BLaER1 treated with 17β-estradiol and CSF1 and Interleukin-3, amounts not matched to agents 10 nM and 100 nM (cell line): ENCODE results near the gene NSMF.

Source experiments
- H3K27ac ChIP-seq, 11 experiments: shearing (Covaris generic); formaldehyde crosslinking; 2 replicates each; pipeline ENCODE4 v1.8.1; 2022
- H3K27me3 ChIP-seq, 11 experiments: shearing (Covaris generic); formaldehyde crosslinking; 2 replicates each; pipeline ENCODE4 v1.8.1; 2022
- H3K36me3 ChIP-seq, 11 experiments: shearing (Covaris generic); formaldehyde crosslinking; 2 replicates each; pipeline ENCODE4 v1.8.1; 2022
- H3K4me1 ChIP-seq, 10 experiments: shearing (Covaris generic); formaldehyde crosslinking; 2 replicates each; pipeline ENCODE4 v1.8.1; 2022
- H3K4me2 ChIP-seq, 11 experiments: shearing (Covaris generic); formaldehyde crosslinking; 2 replicates each; pipeline ENCODE4 v1.8.1; 2022
- H3K4me3 ChIP-seq, 10 experiments: shearing (Covaris generic); formaldehyde crosslinking; 2 replicates each; pipeline ENCODE4 v1.8.1; 2022
- H3K9ac ChIP-seq, 11 experiments: shearing (Covaris generic); formaldehyde crosslinking; 2 replicates each; pipeline ENCODE4 v1.8.1; 2022
- H3K9me3 ChIP-seq, 11 experiments: shearing (Covaris generic); formaldehyde crosslinking; replicated peaks in 1 of 11; 2 replicates each; pipeline ENCODE4 v1.8.1; 2022
- H4K20me1 ChIP-seq, 11 experiments: shearing (Covaris generic); formaldehyde crosslinking; 2 replicates each; pipeline ENCODE4 v1.8.1; 2022
- Cebpa-rat ChIP-seq, 11 experiments: shearing (Covaris generic); IDR thresholded peaks; 2 replicates each; pipeline ENCODE4 v1.8.1; 2022

The NSMF gene

DNA sequence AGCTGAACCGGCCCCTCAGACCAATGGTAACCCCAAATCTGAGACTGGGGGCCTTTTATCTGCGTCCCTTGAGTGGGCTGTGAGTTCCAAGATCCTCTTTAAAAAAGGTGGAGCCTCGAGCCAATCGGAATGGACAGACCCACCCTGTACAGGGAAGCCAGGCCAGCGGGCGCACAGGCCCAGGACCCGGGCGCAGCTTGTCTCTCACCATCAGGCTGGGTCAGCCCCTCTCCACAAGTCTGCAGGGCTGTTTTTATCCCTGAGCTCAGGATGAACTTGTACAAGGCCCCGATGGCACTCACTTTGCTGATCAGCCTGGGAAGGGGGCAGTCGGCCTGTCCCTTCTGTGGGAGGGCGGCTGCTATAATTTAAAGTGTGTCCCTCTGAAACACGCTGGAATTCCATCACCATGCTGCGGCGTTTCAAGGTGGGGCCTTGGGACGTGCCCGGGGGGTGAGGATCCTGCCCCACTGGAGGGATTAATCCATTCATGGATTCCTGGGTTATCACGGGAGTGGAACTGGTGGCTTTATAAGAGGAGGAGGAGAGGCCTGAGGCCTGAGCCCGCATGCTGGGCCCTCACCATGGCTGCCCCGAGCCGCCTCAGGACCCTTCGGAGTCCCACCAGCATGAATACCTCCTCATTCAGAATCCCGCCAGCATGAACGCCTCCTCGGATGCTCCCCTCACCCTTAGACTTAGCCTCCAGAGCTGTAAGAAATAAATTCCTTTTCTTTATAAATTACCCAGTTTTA lies 50.3 kb downstream of the NSMF start:
- Histone ChIP-seq H3K4me2 (peak overlapping the region; percentile 84 to 100 (median 96); a peak in 21 of 22 replicates), H3K4me1 (peaks cover 74 to 88% (median 85%) of the 10 kb centered on the region in 10 experiments), H3K4me3 (no peak overlapping the region), H3K9ac (peak overlapping the region in 4 of 11 experiments; percentile 5 to 31 (median 12); a peak in 2 of 22 replicates), H3K9me3 (no peaks in the 10 kb centered on the region), H3K27me3 (peaks cover 0 to 21% (median 14%) of the 10 kb centered on the region in 11 experiments; a peak in 17 of 22 replicates), H3K27ac (peak overlapping the region in 2 of 11 experiments; percentile 9 to 34; a peak in 1 of 22 replicates), H4K20me1 (peaks cover 31 to 76% (median 73%) of the 10 kb centered on the region in 11 experiments; a peak in 21 of 22 replicates), H3K36me3 (no peaks in the 10 kb centered on the region)
- no peak for TF ChIP-seq Cebpa-rat (IDR thresholded peaks at IDR 0.05)

DNA sequence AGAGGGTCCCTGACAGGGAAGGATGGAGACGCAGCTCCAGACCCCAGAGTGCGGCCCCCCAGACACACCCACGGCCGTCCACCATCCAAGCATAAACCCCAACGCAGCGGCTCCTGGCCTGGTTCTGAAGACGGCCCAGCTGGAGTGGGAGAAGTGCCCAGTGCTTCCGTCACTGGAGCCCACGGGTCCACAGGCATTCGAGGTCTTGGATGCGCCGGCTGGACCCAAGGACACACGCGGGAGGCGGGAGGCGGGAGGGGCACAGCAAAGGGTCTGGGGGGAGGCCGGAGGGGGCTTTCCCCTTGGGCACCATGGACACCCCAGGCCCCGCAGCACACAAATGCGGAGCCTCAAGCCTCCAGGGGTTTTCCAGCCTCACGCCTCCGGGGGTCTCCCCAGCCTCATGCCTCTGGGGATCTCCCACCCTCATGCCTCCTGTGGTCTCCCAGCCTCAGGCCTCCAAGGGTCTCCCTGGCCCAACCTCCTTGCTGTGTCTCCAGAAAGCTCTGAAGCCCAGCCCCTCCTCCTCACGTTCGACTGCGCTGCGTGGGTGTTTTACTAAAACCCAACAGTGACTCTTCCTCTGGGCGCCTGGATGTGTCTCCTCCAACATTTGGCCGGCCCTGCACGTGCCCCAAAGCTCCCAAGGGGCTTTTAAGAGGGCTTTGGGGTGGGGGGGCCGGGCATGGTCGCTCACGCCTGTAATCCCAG lies 51.4 kb downstream of the NSMF start:
- H3K4me3 ChIP-seq = peak overlapping the region in 8 of 10 experiments; percentile 15 to 59 (median 46); a peak in 9 of 20 replicates
- H3K4me2 ChIP-seq = peak overlapping the region; percentile 84 to 100 (median 96)
- peak overlapping the region; percentile 31 to 66 (median 56); a peak in 17 of 22 replicates for H3K9ac ChIP-seq
- peaks cover 0 to 10% (median 6%) of the 10 kb centered on the region in 11 experiments; a peak in 7 of 22 replicates for H3K36me3 ChIP-seq
- peaks cover 6 to 10% (median 8%) of the 10 kb centered on the region in 11 experiments; a peak in 21 of 22 replicates for H3K9me3 ChIP-seq
- H3K4me1 ChIP-seq = peaks cover 64 to 85% (median 74%) of the 10 kb centered on the region in 10 experiments
- peak overlapping the region in 2 of 11 experiments; percentile 34 to 38; a peak in 2 of 22 replicates for H3K27ac ChIP-seq
- peaks cover 0 to 21% (median 14%) of the 10 kb centered on the region in 11 experiments; a peak in 17 of 22 replicates for H3K27me3 ChIP-seq
- peaks cover 31 to 74% (median 70%) of the 10 kb centered on the region in 11 experiments; a peak in 21 of 22 replicates for H4K20me1 ChIP-seq
- TF ChIP-seq Cebpa-rat (IDR thresholded peaks at IDR 0.05) = no peak

DNA sequence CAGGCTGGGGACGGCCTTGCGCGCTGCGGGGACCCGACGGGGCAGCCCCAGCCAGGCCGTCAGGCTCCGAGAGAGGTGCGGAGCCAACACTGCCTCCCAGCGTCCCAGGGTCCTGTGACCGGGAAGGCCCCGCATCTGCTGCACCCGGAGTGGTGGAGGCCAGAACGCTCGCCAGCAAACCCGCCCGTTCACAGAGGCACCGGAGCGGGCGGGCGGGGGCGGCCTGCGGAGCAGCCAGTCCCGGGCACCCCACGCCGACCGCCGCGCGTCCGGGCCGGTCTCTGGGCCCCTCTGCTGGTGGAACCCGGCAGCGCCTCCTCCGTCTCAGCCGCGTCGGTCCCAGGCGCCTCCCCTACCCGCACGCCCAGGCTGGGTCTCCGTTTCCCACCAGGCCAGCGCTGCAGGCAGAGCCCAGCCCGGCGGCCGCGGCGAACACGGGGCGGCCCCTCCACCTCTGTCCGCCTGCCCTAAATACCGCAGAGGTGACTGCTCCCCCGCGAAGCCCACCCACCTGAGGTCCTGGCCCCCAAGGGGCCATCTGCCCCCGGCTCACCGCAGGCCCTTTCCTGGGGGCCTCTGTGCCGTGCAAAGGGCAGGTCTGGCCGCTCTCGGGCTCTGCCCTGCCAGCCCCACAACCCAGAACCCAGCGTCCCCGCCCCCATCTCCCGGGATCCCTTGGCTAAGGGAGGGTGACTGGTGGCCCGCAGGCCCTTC lies 52.1 kb downstream of the NSMF start:
- peaks cover 31 to 67% (median 65%) of the 10 kb centered on the region in 11 experiments; a peak in 21 of 22 replicates for H4K20me1 ChIP-seq
- TF ChIP-seq Cebpa-rat (IDR thresholded peaks at IDR 0.05) = no peak
- H3K27ac ChIP-seq = peak overlapping the region in 2 of 11 experiments; percentile 34 to 38; a peak in 3 of 22 replicates
- peak overlapping the region in 8 of 10 experiments; percentile 15 to 59 (median 46); a peak in 13 of 20 replicates for H3K4me3 ChIP-seq
- peaks cover 0 to 21% (median 14%) of the 10 kb centered on the region in 11 experiments; a peak in 17 of 22 replicates for H3K27me3 ChIP-seq
- peaks cover 2 to 17% (median 13%) of the 10 kb centered on the region in 11 experiments; a peak in 16 of 22 replicates for H3K36me3 ChIP-seq
- H3K4me2 ChIP-seq = peak overlapping the region; percentile 84 to 100 (median 96)
- peak overlapping the region; percentile 31 to 66 (median 56); a peak in 19 of 22 replicates for H3K9ac ChIP-seq
- peaks cover 56 to 82% (median 67%) of the 10 kb centered on the region in 10 experiments for H3K4me1 ChIP-seq
- peaks cover 13 to 17% (median 16%) of the 10 kb centered on the region in 11 experiments for H3K9me3 ChIP-seq

DNA sequence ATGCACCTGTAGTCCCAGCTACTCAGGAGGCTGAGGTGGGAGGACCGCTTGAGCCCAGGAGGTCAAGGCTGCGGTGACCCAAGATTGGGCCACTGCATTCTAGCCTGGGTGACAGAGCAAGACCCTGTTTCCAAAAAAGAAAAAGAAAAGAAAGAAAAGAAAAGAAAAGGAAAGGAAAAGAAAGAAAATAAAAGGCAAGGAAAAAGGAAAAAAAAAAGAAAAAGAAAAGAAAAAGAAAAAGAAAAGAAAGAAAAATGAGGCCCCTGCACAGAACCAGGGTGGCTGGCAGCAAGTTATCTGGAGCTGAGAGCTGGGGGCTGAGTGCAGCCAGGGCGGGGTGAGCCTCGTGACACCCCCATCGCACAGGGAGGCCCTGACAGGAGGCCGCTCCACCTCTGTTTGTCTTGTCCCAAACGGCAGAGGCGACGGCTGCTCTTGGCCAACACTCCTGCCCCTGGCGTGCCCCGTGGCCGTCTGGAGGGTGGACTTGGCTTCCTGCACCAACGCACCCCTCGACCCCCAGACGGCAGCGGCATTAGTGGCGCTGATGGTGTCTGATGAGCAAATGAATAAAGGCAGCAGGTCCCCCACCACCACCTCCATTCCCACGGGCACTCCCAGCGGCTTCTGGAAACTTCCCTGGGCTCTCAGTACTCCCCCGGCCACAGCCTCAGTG lies 52.9 kb downstream of the NSMF start:
- H3K4me2 ChIP-seq = peak overlapping the region; percentile 53 to 100 (median 96); a peak in 19 of 22 replicates
- H3K4me3 ChIP-seq = no peak overlapping the region
- no peak overlapping the region for H3K27ac ChIP-seq
- H3K9me3 ChIP-seq = peaks cover 21 to 25% (median 24%) of the 10 kb centered on the region in 11 experiments
- H3K4me1 ChIP-seq = peaks cover 49 to 79% (median 60%) of the 10 kb centered on the region in 10 experiments
- no peak for TF ChIP-seq Cebpa-rat (IDR thresholded peaks at IDR 0.05)
- peak overlapping the region in 2 of 11 experiments; percentile 15 to 21; a peak in 6 of 22 replicates for H3K9ac ChIP-seq
- peaks cover 0 to 21% (median 14%) of the 10 kb centered on the region in 11 experiments; a peak in 17 of 22 replicates for H3K27me3 ChIP-seq
- H4K20me1 ChIP-seq = peaks cover 31 to 61% (median 59%) of the 10 kb centered on the region in 11 experiments; a peak in 21 of 22 replicates
- H3K36me3 ChIP-seq = peaks cover 7 to 24% (median 21%) of the 10 kb centered on the region in 11 experiments; a peak in 16 of 22 replicates

DNA sequence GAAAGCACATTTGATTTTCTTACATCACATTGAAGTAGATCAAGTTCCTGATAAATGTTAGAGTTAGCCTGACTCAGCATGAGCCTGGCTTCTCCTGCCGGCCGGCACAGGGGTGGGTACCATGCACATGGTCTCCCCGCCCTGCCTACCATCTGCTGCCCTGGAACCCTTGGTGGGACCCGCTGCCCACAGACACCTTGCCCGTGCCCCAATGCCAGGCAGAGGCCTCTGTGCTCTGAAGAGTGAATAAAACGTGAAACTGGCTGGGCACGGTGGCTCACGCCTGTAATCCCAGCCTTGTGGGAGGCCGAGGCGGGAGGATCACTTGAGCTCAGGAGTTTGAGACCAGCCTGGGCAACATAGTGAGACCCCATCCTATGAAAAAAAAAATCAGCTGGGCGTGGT lies 53.5 kb downstream of the NSMF start:
- H3K4me3 ChIP-seq = no peak overlapping the region
- peaks cover 31 to 56% (median 54%) of the 10 kb centered on the region in 11 experiments; a peak in 21 of 22 replicates for H4K20me1 ChIP-seq
- H3K9ac ChIP-seq = peak overlapping the region in 2 of 11 experiments; percentile 5 to 15; a peak in 3 of 22 replicates
- H3K4me1 ChIP-seq = peaks cover 48 to 78% (median 57%) of the 10 kb centered on the region in 10 experiments
- H3K4me2 ChIP-seq = peak overlapping the region in 6 of 11 experiments; percentile 15 to 99 (median 72); a peak in 5 of 22 replicates
- H3K27me3 ChIP-seq = peaks cover 0 to 21% (median 14%) of the 10 kb centered on the region in 11 experiments; a peak in 17 of 22 replicates
- H3K36me3 ChIP-seq = peaks cover 7 to 24% (median 21%) of the 10 kb centered on the region in 11 experiments; a peak in 16 of 22 replicates
- no peak for TF ChIP-seq Cebpa-rat (IDR thresholded peaks at IDR 0.05)
- H3K27ac ChIP-seq = no peak overlapping the region
- H3K9me3 ChIP-seq = peaks cover 23 to 31% (median 29%) of the 10 kb centered on the region in 11 experiments

DNA sequence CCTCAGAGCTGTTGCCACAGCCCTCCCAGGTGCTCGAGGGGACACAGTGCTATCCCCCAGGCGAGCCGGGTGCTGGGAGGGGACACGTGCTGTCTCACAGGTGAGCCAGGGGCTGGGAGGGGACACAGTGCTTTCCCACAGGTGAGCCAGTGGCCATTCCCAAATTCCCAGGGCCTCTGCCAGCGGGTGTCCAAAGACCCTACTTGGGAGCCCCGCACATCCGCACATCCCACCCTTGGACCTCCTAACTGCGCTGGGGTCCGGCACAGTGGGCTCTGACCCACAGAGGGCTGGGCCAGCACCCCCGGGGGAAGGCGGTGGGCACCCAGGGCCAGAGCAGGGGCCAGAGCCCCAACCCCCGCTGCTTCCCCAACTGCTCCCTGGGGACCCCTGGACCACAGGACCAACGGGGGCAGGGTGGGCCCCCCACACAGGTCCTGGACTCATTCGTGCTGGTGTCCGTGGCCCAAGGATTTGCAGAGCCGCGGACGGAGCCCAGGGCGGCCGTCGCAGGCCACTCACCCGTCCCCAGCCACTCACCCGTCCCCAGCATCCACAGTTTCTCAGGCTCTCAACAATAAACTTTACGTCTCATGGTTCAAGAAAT lies 54.1 kb downstream of the NSMF start:
- Histone ChIP-seq H4K20me1 (peaks cover 31 to 51% (median 48%) of the 10 kb centered on the region in 11 experiments; a peak in 20 of 22 replicates), H3K27ac (no peak overlapping the region), H3K27me3 (peaks cover 0 to 21% (median 14%) of the 10 kb centered on the region in 11 experiments; a peak in 17 of 22 replicates), H3K9me3 (peaks cover 23 to 37% (median 31%) of the 10 kb centered on the region in 11 experiments), H3K9ac (peak overlapping the region in 3 of 11 experiments; percentile 5 to 15 (median 9); a peak in 3 of 22 replicates), H3K4me1 (peaks cover 48 to 78% (median 57%) of the 10 kb centered on the region in 10 experiments), H3K4me2 (peak overlapping the region in 5 of 11 experiments; percentile 15 to 99 (median 52); a peak in 6 of 22 replicates), H3K36me3 (peaks cover 7 to 24% (median 21%) of the 10 kb centered on the region in 11 experiments; a peak in 16 of 22 replicates), H3K4me3 (no peak overlapping the region)
- TF ChIP-seq Cebpa-rat (IDR thresholded peaks at IDR 0.05) = no peak

DNA sequence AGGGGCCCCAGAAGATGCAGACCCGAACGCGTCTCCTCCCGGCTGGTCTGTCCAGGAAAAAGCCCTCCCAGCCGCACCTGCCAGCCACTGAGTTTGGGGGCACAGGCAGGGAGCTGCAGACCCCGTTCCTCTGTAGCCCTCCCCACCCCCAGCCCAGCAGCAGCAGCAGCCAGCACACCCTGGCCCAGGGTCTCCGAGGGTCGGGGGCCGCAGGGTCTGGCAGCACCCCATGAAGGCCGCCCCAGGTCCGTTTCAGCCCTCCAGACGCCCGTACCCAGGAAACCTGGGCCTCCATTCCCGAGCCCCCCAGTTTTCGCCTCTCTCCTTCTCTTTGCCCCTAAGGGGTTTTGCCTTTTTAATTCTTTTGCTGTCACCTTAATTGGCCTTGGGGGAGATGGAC lies 55.9 kb downstream of the NSMF start:
- H3K9me3 ChIP-seq = peaks cover 23 to 49% (median 40%) of the 10 kb centered on the region in 11 experiments
- H3K4me1 ChIP-seq = peaks cover 48 to 84% (median 57%) of the 10 kb centered on the region in 10 experiments
- H3K4me2 ChIP-seq = peak overlapping the region in 2 of 11 experiments; percentile 30 to 54; a peak in 4 of 22 replicates
- no peak overlapping the region for H3K9ac ChIP-seq
- no peak for TF ChIP-seq Cebpa-rat (IDR thresholded peaks at IDR 0.05)
- H3K36me3 ChIP-seq = peaks cover 7 to 24% (median 21%) of the 10 kb centered on the region in 11 experiments; a peak in 16 of 22 replicates
- no peak overlapping the region for H3K27ac ChIP-seq
- H3K4me3 ChIP-seq = no peak overlapping the region
- H3K27me3 ChIP-seq = peaks cover 0 to 20% (median 14%) of the 10 kb centered on the region in 11 experiments; a peak in 17 of 22 replicates
- H4K20me1 ChIP-seq = peaks cover 22 to 37% (median 32%) of the 10 kb centered on the region in 11 experiments; a peak in 20 of 22 replicates
